ENCODE measurements around the gene ZFPL1. TPM values are rescaled to one million over a fixed set of nuclear protein-coding genes. Genes with fewer than 3 reads are reported as not detected.
A peak's percentile ranks its signal among the peaks of the same experiment; 100 is the strongest.

Gene ZFPL1
- total and polyA plus RNA-seq, 9 of the 15 experiments (the other 6 are each of a cell fraction or from before 2014, with no cell fraction given): 3.7 to 37.5 (median 22.7) TPM

- TF ChIP-seq ZBTB40 (IDR thresholded peaks at IDR 0.05) (peak; percentile 100), ZBTB40 (CRISPR knock-in tag; IDR thresholded peaks at IDR 0.05) (peak; percentile 100), SIX5 (IDR thresholded peaks at IDR 0.05; ENCODE audit: borderline replicate concordance in 1 of 2, insufficient read depth in 1 of 2, low read depth in 1 of 2, low read length in 2 of 2) (peak; percentile 94 to 99), TBP (optimal IDR thresholded peaks at IDR 0.05; ENCODE audit: low read depth, low read length) (peak; percentile 92), HDAC3 (IDR thresholded peaks at IDR 0.05; ENCODE audit: borderline replicate concordance, partially characterized antibody) (peak; percentile 57), CEBPG (CRISPR knock-in tag; IDR thresholded peaks at IDR 0.05) (no peak), CEBPG (tag; conservative IDR thresholded peaks at IDR 0.05 in 1 of 2, IDR thresholded peaks at IDR 0.05 in 1 of 2) (no peak), ZC3H11A (IDR thresholded peaks at IDR 0.05; ENCODE audit: low read depth, low read length) (peak; percentile 93; the same call in 1 of the 2 replicates), THRAP3 (IDR thresholded peaks at IDR 0.05; ENCODE audit: borderline replicate concordance) (peak; percentile 37; the same call in 1 of the 2 replicates), MEIS2 (IDR thresholded peaks at IDR 0.05; ENCODE audit: partially characterized antibody) (peak; percentile 87), ATF7 (IDR thresholded peaks at IDR 0.05) (peak; percentile 82; the same call in 1 of the 2 replicates), THAP12 (CRISPR knock-in tag; IDR thresholded peaks at IDR 0.05) (peak; percentile 60; the same call in 1 of the 2 replicates), JUN (IDR thresholded peaks at IDR 0.05; ENCODE audit: borderline replicate concordance, low read depth, low read length) (peak; percentile 48), JUN (CRISPR knock-in tag; IDR thresholded peaks at IDR 0.05; ENCODE audit: borderline replicate concordance) (no peak), NFATC3 (IDR thresholded peaks at IDR 0.05) (peak; percentile 83; the same call in 1 of the 2 replicates)
Measured at GRCh38 chr11:65095974-65096806, 12.2 kb downstream of the ZFPL1 start, which contains the start of gene VPS51 (continued).

Measured in K562 (cell line).